A549 (cell line): ENCODE results near the gene GCC1. TPM values are rescaled to one million over a fixed set of nuclear protein-coding genes. Genes with fewer than 3 reads are reported as not detected.
"Not testable (repeated sequence)": the region's sequence is repeated elsewhere in the genome, so short reads cannot be mapped to it uniquely, and the experiment has no call there.

Source experiments
- ATAC-seq, 2 experiments: fragments of 200-7000 bp in 1 of 2; fragments of >200 bp in 1 of 2; cut with Nextera tagmentation in 1 of 2; cut with Tn5 transposase in 1 of 2; 3 replicates each; pipeline versions ENCODE4 v1.8.0 to v1.9.1; 2018 to 2020; ENCODE audit warnings: mild to moderate bottlenecking in 1 of 2, moderate library complexity in 1 of 2
- CTCF ChIA-PET: fragments of 300-600 bp; sonication (Branson Sonifier 250); formaldehyde crosslinking; extraction: SDS; loops from one replicate; lab custom pipeline; 2021; ENCODE audit warnings: antibody characterized with exemption, inconsistent platforms; lab: Yijun Ruan, JAX
- POLR2A ChIA-PET: fragments of 350-600 bp; formaldehyde crosslinking; extraction: SDS; loops from one replicate; lab custom pipeline; 2021; ENCODE audit warnings: antibody characterized with exemption, inconsistent platforms; lab: Yijun Ruan, JAX
- DNase-seq, 2 experiments: peaks; one replicate each; pipeline versions ENCODE4 v3.0.0 to v3.0.0-alpha.2; 2011 to 2016; ENCODE audit warnings: low read depth in 1 of 2, low spot score in 1 of 2
- FAIRE-seq: peaks from 2 replicates; lab custom pipeline; 2011; peaks lifted over from hg19 to GRCh38; lab: Jason Lieb, UNC
- H3K27ac ChIP-seq, 2 experiments: fragments of >200 bp; sonication (Bioruptor Twin); formaldehyde crosslinking; 3 replicates each; pipeline ENCODE4 v1.5.1; 2016 to 2017
- H3K4me1 ChIP-seq: fragments of >200 bp; sonication (Bioruptor Twin); formaldehyde crosslinking; 3 replicates; pipeline ENCODE4 v1.6.1; 2016
- H3K4me2 ChIP-seq: fragments of >200 bp; sonication (Bioruptor Twin); formaldehyde crosslinking; 3 replicates; pipeline ENCODE4 v1.6.1; 2016
- H3K4me3 ChIP-seq: fragments of >200 bp; sonication (Bioruptor Twin); formaldehyde crosslinking; 3 replicates; pipeline ENCODE4 v1.5.1; 2016
- H3K9me3 ChIP-seq: fragments of >200 bp; sonication (Bioruptor Twin); formaldehyde crosslinking; 3 replicates; pipeline ENCODE4 v1.6.1; 2016
- BHLHE40 ChIP-seq: IDR thresholded peaks from 2 replicates; pipeline ENCODE4 v1.6.1; 2012; ENCODE audit warnings: low read depth, low read length, inconsistent platforms
- CHD4 ChIP-seq: fragments of 200-600 bp; sonication (generic); IDR thresholded peaks from 2 replicates; pipeline ENCODE4 v1.6.1; 2016; ENCODE audit warnings: antibody characterized with exemption, mild to moderate bottlenecking, borderline replicate concordance
- EP300 ChIP-seq, 2 experiments: fragments of >200 bp; sonication (Bioruptor Twin); formaldehyde crosslinking; IDR thresholded peaks; 2 replicates in 1 of 2; 3 replicates in 1 of 2; pipeline ENCODE4 v1.6.1; 2016 to 2017
- FOSB ChIP-seq: fragments of 250-450 bp; sonication (Bioruptor Pico); IDR thresholded peaks from 2 replicates; pipeline ENCODE4 v1.5.0; 2020; ENCODE audit warnings: mild to moderate bottlenecking, moderate library complexity
- HDAC2 ChIP-seq: fragments of 200-600 bp; sonication (generic); IDR thresholded peaks from 2 replicates; pipeline ENCODE4 v1.6.1; 2016
- HOXA7 ChIP-seq: fragments of 250-450 bp; sonication (Bioruptor Pico); IDR thresholded peaks from 2 replicates; pipeline ENCODE4 v1.5.0; 2020; ENCODE audit warnings: mild to moderate bottlenecking, moderate library complexity
- KDM5A ChIP-seq: fragments of 200-600 bp; sonication (generic); IDR thresholded peaks from 2 replicates; pipeline ENCODE4 v1.6.1; 2016; ENCODE audit warnings: antibody characterized with exemption, mild to moderate bottlenecking
- MYC ChIP-seq: IDR thresholded peaks from 2 replicates; pipeline ENCODE4 v1.6.1; 2012; ENCODE audit warnings: mild to moderate bottlenecking, inconsistent platforms, low read length, improper control_type of control experiment, borderline replicate concordance
- NFE2L2 ChIP-seq: fragments of 150-350 bp; conservative IDR thresholded peaks from 2 replicates; pipeline ENCODE4 v1.6.1; 2014; ENCODE audit warnings: low read length
- NPAS2 ChIP-seq: fragments of 250-450 bp; sonication (Bioruptor Pico); IDR thresholded peaks from 2 replicates; pipeline ENCODE4 v1.8.0; 2022; ENCODE audit warnings: mild to moderate bottlenecking, moderate library complexity, borderline replicate concordance
- NR3C1 ChIP-seq: fragments of >200 bp; sonication (Bioruptor Twin); formaldehyde crosslinking; IDR thresholded peaks from 3 replicates; pipeline ENCODE4 v1.6.1; 2017
- POLR2AphosphoS2 ChIP-seq: conservative IDR thresholded peaks from 2 replicates; pipeline ENCODE4 v1.6.1; 2012; ENCODE audit warnings: low read length, improper control_type of control experiment, inconsistent platforms
- RFX5 ChIP-seq: fragments of 450-650 bp; IDR thresholded peaks from 2 replicates; pipeline ENCODE4 v1.7.1; 2014; ENCODE audit warnings: antibody characterized with exemption, mild to moderate bottlenecking, moderate library complexity
- SREBF2 ChIP-seq: fragments of 450-650 bp; IDR thresholded peaks from 2 replicates; pipeline ENCODE4 v1.6.1; 2014; ENCODE audit warnings: mild to moderate bottlenecking, moderate library complexity
- WGBS: methylation state at CpG from one replicate; pipeline ENCODE4 v1.1.6; 2017; ENCODE audit errors: missing lambda C conversion rate; 5-methylcytosine and 5-hydroxymethylcytosine counted together
- polyA plus RNA-seq, 4 experiments: library from polyadenylated mRNA; depleted of rRNA in 3 of 4; stranded (reverse); fragments of >200 nt; fragmentation: RNase III in 1 of 4; extraction: RNeasy Plus Mini Kit Qiagen cat#74134 plus additional on column Dnase treatment in 1 of 4; gene quantifications; 2 replicates in 3 of 4; 3 replicates in 1 of 4; pipeline ENCODE4 v1.2.3, GENCODE V29; 2011 to 2017
- TF ChIP-seq, protein P1 (sequence below): fragments of >200 bp; sonication (Bioruptor Twin); formaldehyde crosslinking; IDR thresholded peaks from 3 replicates; pipeline ENCODE4 v1.5.1; 2016
- TF ChIP-seq, protein P2 (sequence below): fragments of >200 bp; sonication (Bioruptor Twin); formaldehyde crosslinking; IDR thresholded peaks from 3 replicates; pipeline ENCODE4 v1.6.1; 2016
- TF ChIP-seq, protein P3 (sequence below): fragments of 150-350 bp; IDR thresholded peaks from 2 replicates; pipeline ENCODE4 v1.6.1; 2014; ENCODE audit warnings: low read depth, mild to moderate bottlenecking, low read length

The GCC1 gene
- polyA plus RNA-seq, 2 of the 4 experiments (the other 2 are of a cell fraction): 13.4 to 15.7 TPM

DNA sequence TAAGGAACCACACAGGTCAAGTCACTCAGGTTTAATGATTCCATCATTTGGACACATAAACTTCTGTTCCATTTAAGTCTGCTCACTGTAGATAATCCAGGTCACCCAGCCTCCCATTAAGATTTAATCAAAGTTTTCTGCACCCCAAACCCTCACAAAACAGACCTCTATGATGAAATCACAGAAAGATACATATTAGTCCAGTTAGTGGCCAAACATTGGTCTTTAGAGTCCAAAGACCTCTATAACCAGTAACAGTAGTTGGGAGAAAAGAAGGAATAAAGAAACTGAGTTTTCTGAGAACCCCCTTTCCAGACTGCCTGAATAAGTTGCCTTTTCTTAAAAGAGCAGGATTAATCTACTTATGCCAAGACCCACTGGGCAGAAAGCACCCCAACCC, 4.8 kb downstream of the GCC1 start:
- ATAC-seq: no peak
- CTCF ChIA-PET: interaction anchor here (1.2 kb wide), 1 partner anchor 127 kb away, joined by 3 read pairs; no protein-coding TSS in a partner anchor
- TF ChIP-seq HDAC2: no peak
- TF ChIP-seq, all 56 proteins: peak for 0
- FAIRE-seq (no peak), DNase-seq (no peak)
- Histone ChIP-seq H3K9me3 (no peaks in the 10 kb centered on the region), H3K27ac (no peak overlapping the region), H3K4me3 (no peak overlapping the region), H3K4me1 (peaks cover 12% of the 10 kb centered on the region), H3K4me2 (no peak overlapping the region)
- POLR2A ChIA-PET: no interaction called here

DNA sequence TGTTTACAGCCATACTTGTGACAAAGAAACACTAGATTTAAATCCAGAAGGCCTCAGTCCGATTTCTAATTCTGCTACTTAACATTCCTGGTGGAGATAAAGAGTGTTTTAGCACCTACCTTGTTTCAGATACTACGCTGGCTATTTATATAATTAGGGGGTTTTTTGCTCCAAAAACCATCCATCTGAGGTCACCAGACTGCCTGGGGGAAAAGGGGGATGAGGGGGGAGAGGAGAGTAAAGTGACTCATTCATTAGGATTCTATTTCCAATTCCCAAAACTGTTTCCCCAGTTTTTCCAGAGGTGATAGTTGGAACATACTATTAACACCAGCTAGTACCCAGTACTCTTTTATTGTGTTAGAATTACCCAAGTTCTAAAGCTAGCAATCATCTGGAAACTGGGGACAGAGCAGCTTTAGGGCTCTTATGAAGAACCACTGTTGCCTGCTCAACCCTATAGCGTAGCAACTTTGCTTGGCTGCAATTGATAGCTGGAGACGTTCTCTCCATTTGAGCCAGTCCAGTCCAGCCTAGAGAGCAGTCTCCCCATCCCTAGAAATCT, 6.6 kb downstream of the GCC1 start:
- Histone ChIP-seq H3K9me3 (no peaks in the 10 kb centered on the region), H3K4me2 (no peak overlapping the region), H3K4me3 (no peak overlapping the region), H3K4me1 (peaks cover 3% of the 10 kb centered on the region; the same call in 1 of the 3 replicates), H3K27ac (no peak overlapping the region)
- ATAC-seq (no peak), DNase-seq (no peak), FAIRE-seq (no peak)
- ChIA-PET POLR2A (no interaction called here), CTCF (interaction anchor here (1.2 kb wide), 1 partner anchor 9 kb away, joined by 3 read pairs; the partner anchor contains the start of gene ARF5)
- WGBS: 89% methylated on average over 4 of the region's 4 CpGs
- TF ChIP-seq FOSB (CRISPR knock-in tag) (no peak), KDM5A (no peak), CHD4 (no peak), RFX5 (no peak), NFE2L2 (no peak)

DNA sequence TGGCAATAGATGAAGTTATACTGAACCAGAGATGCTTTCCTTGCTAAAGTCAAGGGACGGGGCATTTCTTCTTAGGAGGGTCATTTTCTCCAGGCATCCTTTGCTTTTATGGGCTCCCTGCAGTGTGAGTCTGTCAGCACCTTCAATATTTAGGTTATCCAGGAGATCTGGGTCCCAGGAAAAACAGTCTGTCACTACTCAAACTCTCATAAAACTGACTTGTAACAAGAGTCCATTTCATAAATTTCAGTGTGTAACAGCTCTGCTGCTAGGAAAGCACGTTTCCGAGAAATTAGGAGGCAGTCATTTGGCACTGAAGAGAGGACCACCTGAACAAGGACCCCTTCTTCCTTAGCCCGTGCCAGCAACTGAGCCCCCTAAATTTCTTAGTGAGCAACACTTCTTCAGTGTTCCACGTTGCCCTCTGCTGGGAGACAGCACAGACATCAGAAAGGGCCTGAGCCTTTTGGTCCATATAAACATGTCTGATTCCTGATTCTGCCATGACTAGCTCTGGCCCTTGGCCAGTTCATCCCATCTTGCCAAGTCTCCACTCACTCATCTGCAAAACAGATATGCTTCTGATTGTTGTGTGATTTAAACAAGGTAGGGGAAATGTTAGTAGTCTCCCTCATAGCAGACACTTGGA, 7.2 kb downstream of the GCC1 start:
- ChIA-PET POLR2A (no interaction called here), CTCF (interaction anchor here (1.2 kb wide), 1 partner anchor 10 kb away, joined by 3 read pairs; the partner anchor contains the start of gene ARF5)
- H3K27ac ChIP-seq: no peak overlapping the region
- FAIRE-seq (no peak), ATAC-seq (peak in 1 of 2 experiments; percentile 67; a peak in 3 of 6 replicates), DNase-seq (peak in 1 of 2 experiments; percentile 43)
- H3K9me3 ChIP-seq: no peaks in the 10 kb centered on the region
- H3K4me3 ChIP-seq: no peak overlapping the region
- H3K4me2 ChIP-seq: no peak overlapping the region
- H3K4me1 ChIP-seq: no peaks in the 10 kb centered on the region
- TF ChIP-seq SREBF2: no peak
- TF ChIP-seq, protein P1, sequence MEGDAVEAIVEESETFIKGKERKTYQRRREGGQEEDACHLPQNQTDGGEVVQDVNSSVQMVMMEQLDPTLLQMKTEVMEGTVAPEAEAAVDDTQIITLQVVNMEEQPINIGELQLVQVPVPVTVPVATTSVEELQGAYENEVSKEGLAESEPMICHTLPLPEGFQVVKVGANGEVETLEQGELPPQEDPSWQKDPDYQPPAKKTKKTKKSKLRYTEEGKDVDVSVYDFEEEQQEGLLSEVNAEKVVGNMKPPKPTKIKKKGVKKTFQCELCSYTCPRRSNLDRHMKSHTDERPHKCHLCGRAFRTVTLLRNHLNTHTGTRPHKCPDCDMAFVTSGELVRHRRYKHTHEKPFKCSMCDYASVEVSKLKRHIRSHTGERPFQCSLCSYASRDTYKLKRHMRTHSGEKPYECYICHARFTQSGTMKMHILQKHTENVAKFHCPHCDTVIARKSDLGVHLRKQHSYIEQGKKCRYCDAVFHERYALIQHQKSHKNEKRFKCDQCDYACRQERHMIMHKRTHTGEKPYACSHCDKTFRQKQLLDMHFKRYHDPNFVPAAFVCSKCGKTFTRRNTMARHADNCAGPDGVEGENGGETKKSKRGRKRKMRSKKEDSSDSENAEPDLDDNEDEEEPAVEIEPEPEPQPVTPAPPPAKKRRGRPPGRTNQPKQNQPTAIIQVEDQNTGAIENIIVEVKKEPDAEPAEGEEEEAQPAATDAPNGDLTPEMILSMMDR: 0 out of 3 replicates have a peak, but pooled peaks have one; percentile 25
- 78% methylated on average over 5 of the region's 5 CpGs for WGBS

DNA sequence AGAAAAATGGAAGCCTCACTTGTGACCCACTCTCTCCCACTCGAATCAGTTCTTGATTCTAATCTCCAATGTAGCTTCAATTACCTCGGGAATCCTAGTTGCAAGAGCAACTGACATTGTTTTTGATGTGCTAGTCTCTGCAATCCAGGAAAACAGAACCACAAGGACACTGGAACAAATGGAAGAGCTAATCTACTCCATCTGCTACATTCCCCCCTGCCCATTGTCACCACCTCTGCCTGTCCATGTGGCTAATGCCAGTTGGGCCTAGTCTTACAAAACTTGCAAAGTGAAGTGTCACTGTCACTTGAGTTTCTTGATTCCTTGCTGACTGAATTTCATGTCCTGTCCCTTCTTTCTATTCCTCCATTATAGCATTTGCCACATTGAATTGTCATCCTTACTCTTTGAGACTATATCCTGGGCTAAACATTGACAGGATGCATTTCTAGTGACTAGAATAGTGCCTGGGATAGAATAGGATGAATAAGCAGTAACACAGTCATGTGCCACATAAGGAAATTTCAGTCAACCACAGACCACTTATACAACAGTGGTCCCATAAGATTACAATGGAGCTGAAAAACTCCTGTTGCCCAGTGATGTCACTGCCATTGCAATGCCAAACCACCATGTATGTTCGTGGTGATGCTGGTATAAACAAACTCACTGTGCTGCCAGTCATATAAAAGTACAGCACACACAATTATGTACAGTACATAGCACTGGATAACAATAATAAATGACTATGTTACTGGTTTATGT, 13.5 kb downstream of the GCC1 start:
- Histone ChIP-seq H3K4me1 (no peaks in the 10 kb centered on the region), H3K4me2 (no peak overlapping the region), H3K27ac (no peak overlapping the region), H3K9me3 (no peaks in the 10 kb centered on the region), H3K4me3 (no peak overlapping the region)
- ChIA-PET POLR2A (no interaction called here), CTCF (interaction anchor here (0.6 to 0.9 kb wide), 3 partner anchors 11 to 318 kb away, joined by 3 read pairs; no protein-coding TSS in a partner anchor)
- ATAC-seq (peak in 1 of 2 experiments; percentile 33; a peak in 1 of 6 replicates), FAIRE-seq (no peak), DNase-seq (no peak)
- WGBS: 10% methylated on average over 3 of the region's 3 CpGs
- TF ChIP-seq EP300 (IDR thresholded peaks at IDR 0.05): no peak
- TF ChIP-seq POLR2AphosphoS2: no peak
- no peak for TF ChIP-seq NPAS2 (CRISPR knock-in tag)
- TF ChIP-seq, protein P2, sequence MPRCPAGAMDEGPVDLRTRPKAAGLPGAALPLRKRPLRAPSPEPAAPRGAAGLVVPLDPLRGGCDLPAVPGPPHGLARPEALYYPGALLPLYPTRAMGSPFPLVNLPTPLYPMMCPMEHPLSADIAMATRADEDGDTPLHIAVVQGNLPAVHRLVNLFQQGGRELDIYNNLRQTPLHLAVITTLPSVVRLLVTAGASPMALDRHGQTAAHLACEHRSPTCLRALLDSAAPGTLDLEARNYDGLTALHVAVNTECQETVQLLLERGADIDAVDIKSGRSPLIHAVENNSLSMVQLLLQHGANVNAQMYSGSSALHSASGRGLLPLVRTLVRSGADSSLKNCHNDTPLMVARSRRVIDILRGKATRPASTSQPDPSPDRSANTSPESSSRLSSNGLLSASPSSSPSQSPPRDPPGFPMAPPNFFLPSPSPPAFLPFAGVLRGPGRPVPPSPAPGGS: no peak
- TF ChIP-seq, protein P3, sequence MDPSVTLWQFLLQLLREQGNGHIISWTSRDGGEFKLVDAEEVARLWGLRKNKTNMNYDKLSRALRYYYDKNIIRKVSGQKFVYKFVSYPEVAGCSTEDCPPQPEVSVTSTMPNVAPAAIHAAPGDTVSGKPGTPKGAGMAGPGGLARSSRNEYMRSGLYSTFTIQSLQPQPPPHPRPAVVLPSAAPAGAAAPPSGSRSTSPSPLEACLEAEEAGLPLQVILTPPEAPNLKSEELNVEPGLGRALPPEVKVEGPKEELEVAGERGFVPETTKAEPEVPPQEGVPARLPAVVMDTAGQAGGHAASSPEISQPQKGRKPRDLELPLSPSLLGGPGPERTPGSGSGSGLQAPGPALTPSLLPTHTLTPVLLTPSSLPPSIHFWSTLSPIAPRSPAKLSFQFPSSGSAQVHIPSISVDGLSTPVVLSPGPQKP: no peak
- no peak for TF ChIP-seq MYC
- TF ChIP-seq BHLHE40: no peak
- TF ChIP-seq HOXA7: no peak
- TF ChIP-seq SREBF2: no peak
- no peak for TF ChIP-seq NR3C1

DNA sequence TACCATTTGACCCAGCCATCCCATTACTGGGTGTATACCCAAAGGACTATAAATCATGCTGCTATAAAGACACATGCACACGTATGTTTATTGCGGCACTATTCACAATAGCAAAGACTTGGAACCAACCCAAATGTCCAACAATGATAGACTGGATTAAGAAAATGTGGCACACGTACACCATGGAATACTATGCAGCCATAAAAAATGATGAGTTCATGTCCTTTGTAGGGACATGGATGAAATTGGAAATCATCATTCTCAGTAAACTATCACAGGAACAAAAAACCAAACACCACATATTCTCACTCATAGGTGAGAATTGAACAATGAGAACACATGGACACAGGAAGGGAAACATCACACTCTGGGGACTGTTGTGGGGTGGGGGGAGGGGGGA, 17.4 kb downstream of the GCC1 start:
- POLR2A ChIA-PET, H3K4me2 ChIP-seq, H3K4me1 ChIP-seq, H3K4me3 ChIP-seq, H3K27ac ChIP-seq, DNase-seq, ATAC-seq, CTCF ChIA-PET, H3K9me3 ChIP-seq, FAIRE-seq: not testable (repeated sequence)
- WGBS: no CpG with 5 or more reads among the region's 3 CpGs
